ENCODE measurements around the gene ARHGAP24.
"Not testable (repeated sequence)": the region's sequence is repeated elsewhere in the genome, so short reads cannot be mapped to it uniquely, and the experiment has no call there.

GRCh38 chr4:86021671-86022070 is 546.7 kb downstream of the ARHGAP24 start:
- TF ChIP-seq EZH2 (IDR thresholded peaks at IDR 0.05; ENCODE audit: borderline replicate concordance, low read length); CTCF (conservative IDR thresholded peaks at IDR 0.05 in 1 of 2, IDR thresholded peaks at IDR 0.05 in 1 of 2; ENCODE audit: extremely low read depth in 1 of 2, insufficient read depth in 1 of 2, low read depth in 1 of 2, low read length in 2 of 2): not testable (repeated sequence)

Measured in mammary epithelial cell (primary cell).